SK-N-SH (cell line): ENCODE measurements around the gene SLC4A9. TPM values are rescaled to one million over a fixed set of nuclear protein-coding genes. Genes with fewer than 3 reads are reported as not detected.

Experiments
- CTCF ChIA-PET: fragments of 300-600, 350-600 bp; formaldehyde crosslinking; extraction: SDS; loops from one replicate; lab custom pipeline; 2021; lab: Yijun Ruan, JAX
- POLR2A ChIA-PET: fragments of 350-600 bp; sonication (Branson Sonifier 250); formaldehyde crosslinking; extraction: SDS; loops from one replicate; lab custom pipeline; 2020; ENCODE audit warnings: antibody characterized with exemption, inconsistent platforms; lab: Yijun Ruan, JAX
- DNase-seq: peaks from one replicate; pipeline ENCODE4 v3.0.0; 2012
- H2AFZ ChIP-seq: fragments of 200-600 bp; sonication (generic); 2 replicates; pipeline ENCODE4 v1.8.1; 2016; ENCODE audit warnings: antibody characterized with exemption, mild to moderate bottlenecking, low read depth
- H3F3A ChIP-seq: fragments of 200-600 bp; sonication (generic); replicated peaks from 2 replicates; pipeline ENCODE3; 2016; ENCODE audit warnings: antibody characterized with exemption, mild to moderate bottlenecking; ENCODE audit not compliant: insufficient read depth
- H3K27ac ChIP-seq, 2 experiments: fragments of 200-500 bp in 1 of 2; fragments of 200-600 bp in 1 of 2; sonication (Bioruptor generic) in 1 of 2; sonication (generic), shearing (Covaris generic) in 1 of 2; 2 replicates each; pipeline versions ENCODE4 v1.5.1 to v1.6.1; 2014 to 2016; ENCODE audit warnings: low read depth in 2 of 2, inconsistent platforms in 1 of 2, low read length in 1 of 2, mild to moderate bottlenecking in 1 of 2, mixed read lengths in 1 of 2
- H3K27me3 ChIP-seq: fragments of 200-600 bp; sonication (generic), shearing (Covaris generic); 2 replicates; pipeline ENCODE4 v1.6.1; 2016; ENCODE audit warnings: mixed run types; ENCODE audit not compliant: insufficient read depth
- H3K36me3 ChIP-seq, 2 experiments: fragments of 200-500 bp in 1 of 2; fragments of 200-600 bp in 1 of 2; sonication (Bioruptor generic) in 1 of 2; sonication (generic) in 1 of 2; replicated peaks in 1 of 2; 2 replicates each; pipeline versions ENCODE3 to v1.5.1; 2014 to 2016; ENCODE audit warnings: low read length in 1 of 2, mild to moderate bottlenecking in 1 of 2; ENCODE audit not compliant: insufficient read depth in 2 of 2, control insufficient read depth in 1 of 2
- H3K4me1 ChIP-seq, 2 experiments: fragments of 200-500 bp in 1 of 2; fragments of 200-600 bp in 1 of 2; sonication (Bioruptor generic) in 1 of 2; sonication (generic), shearing (Covaris generic) in 1 of 2; 2 replicates each; pipeline versions ENCODE4 v1.5.1 to v1.6.1; 2014 to 2016; ENCODE audit warnings: low read depth in 1 of 2, low read length in 1 of 2, mixed run types in 1 of 2; ENCODE audit not compliant: insufficient read depth in 2 of 2, control insufficient read depth in 1 of 2
- H3K4me2 ChIP-seq: fragments of 200-600 bp; sonication (generic), shearing (Covaris generic); 2 replicates; pipeline ENCODE4 v1.6.1; 2017; ENCODE audit warnings: mixed run types
- H3K4me3 ChIP-seq, 2 experiments: fragments of 200-500 bp in 1 of 2; fragments of 200-600 bp in 1 of 2; sonication (Bioruptor generic) in 1 of 2; sonication (generic), shearing (Covaris generic) in 1 of 2; 2 replicates each; pipeline versions ENCODE4 v1.5.1 to v1.8.1; 2014 to 2016; ENCODE audit warnings: low read depth in 2 of 2, inconsistent platforms in 1 of 2, low read length in 1 of 2, mild to moderate bottlenecking in 1 of 2, mixed read lengths in 1 of 2, moderate library complexity in 1 of 2
- H3K79me2 ChIP-seq: fragments of 200-600 bp; sonication (generic); 2 replicates; pipeline ENCODE4 v1.8.1; 2017; ENCODE audit warnings: mild to moderate bottlenecking; ENCODE audit not compliant: insufficient read depth
- H3K9ac ChIP-seq: fragments of 200-600 bp; sonication (generic); 2 replicates; pipeline ENCODE4 v1.6.1; 2017; ENCODE audit warnings: mixed run types
- H3K9me2 ChIP-seq: fragments of 200-600 bp; sonication (generic); 2 replicates; pipeline ENCODE4 v1.6.1; 2017; ENCODE audit warnings: mixed run types
- H3K9me3 ChIP-seq: fragments of 200-600 bp; sonication (generic); 2 replicates; pipeline ENCODE4 v1.6.1; 2017; ENCODE audit warnings: mixed run types, mild to moderate bottlenecking, moderate library complexity
- H4K20me1 ChIP-seq: fragments of 200-600 bp; sonication (generic); 2 replicates; pipeline ENCODE4 v1.6.1; 2017; ENCODE audit warnings: mild to moderate bottlenecking, mixed run types; ENCODE audit not compliant: insufficient read depth
- CHD2 ChIP-seq: fragments of 150-350 bp; IDR thresholded peaks from 2 replicates; pipeline ENCODE4 v1.6.1; 2018; ENCODE audit warnings: low read length; ENCODE audit not compliant: partially characterized antibody
- ELF1 ChIP-seq: IDR thresholded peaks from 2 replicates; pipeline ENCODE4 v1.4.0; 2012
- FOSL2 ChIP-seq: IDR thresholded peaks from 2 replicates; pipeline ENCODE4 v1.4.0; 2012; ENCODE audit warnings: low read depth, mild to moderate bottlenecking, moderate library complexity, borderline replicate concordance
- FOXJ3 ChIP-seq: sonication (generic); formaldehyde crosslinking; IDR thresholded peaks from 2 replicates; pipeline ENCODE4 v1.5.1; 2020; ENCODE audit warnings: mild to moderate bottlenecking, missing genetic modification reagents
- MXI1 ChIP-seq: IDR thresholded peaks from 2 replicates; pipeline ENCODE4 v1.6.1; 2012; ENCODE audit warnings: mild to moderate bottlenecking, low read depth, low read length, improper control_type of control experiment
- NFIC ChIP-seq: IDR thresholded peaks from 2 replicates; pipeline ENCODE4 v1.4.0; 2012; ENCODE audit warnings: borderline replicate concordance
- RFX5 ChIP-seq: IDR thresholded peaks from 2 replicates; pipeline ENCODE4 v1.6.1; 2012; ENCODE audit warnings: mild to moderate bottlenecking, improper control_type of control experiment, low read length
- WGBS: methylation state at CpG from one replicate; pipeline ENCODE4 v1.1.6; 2017; ENCODE audit warnings: low lambda C conversion rate; 5-methylcytosine and 5-hydroxymethylcytosine counted together
- polyA plus RNA-seq, 3 experiments: library from polyadenylated mRNA; depleted of rRNA; stranded (reverse); fragments of >200 nt; gene quantifications; 2 replicates each; pipeline ENCODE4 v1.2.3, GENCODE V29; 2012
- small RNA-seq, 7 experiments: library from RNA; depleted of rRNA; stranded (forward); fragments of <200 nt; gene quantifications; one replicate each; pipeline ENCODE3, GENCODE V24; 2012
- TF ChIP-seq, protein P1 (sequence below): IDR thresholded peaks from 2 replicates; pipeline ENCODE4 v1.4.0; 2012; ENCODE audit warnings: low read depth, borderline replicate concordance
- TF ChIP-seq, protein P2 (sequence below): IDR thresholded peaks from 2 replicates; pipeline ENCODE4 v1.4.0; 2012; ENCODE audit warnings: low read depth, borderline replicate concordance
- TF ChIP-seq, protein P3 (sequence below): IDR thresholded peaks from 2 replicates; pipeline ENCODE4 v1.6.1; 2012; ENCODE audit warnings: mild to moderate bottlenecking, low read depth, low read length, moderate library complexity
- TF ChIP-seq, protein P4 (sequence below): IDR thresholded peaks from 2 replicates; pipeline ENCODE4; 2012

Gene SLC4A9
- polyA plus RNA-seq, 1 of the 3 experiments (the other 2 are of a cell fraction), result 0.02 TPM

DNA sequence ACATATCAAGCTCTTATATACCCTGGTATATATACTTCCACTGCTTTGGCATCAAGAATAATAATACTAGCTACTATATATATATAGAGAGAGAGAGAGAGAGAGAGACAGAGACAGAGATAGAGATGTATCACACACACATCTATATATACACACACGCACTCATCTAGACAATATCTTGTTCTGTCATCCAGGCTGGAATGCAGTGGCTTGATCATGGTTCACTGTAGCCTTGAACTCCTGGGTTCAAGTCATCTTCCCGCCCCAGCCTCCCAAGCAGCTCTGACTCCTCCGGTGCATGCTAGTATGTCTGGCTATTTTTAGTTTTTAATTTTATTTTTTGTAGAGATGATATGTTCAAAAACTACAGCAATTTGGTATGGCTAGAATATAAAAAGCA, 64.1 kb downstream of the SLC4A9 start:
- DNase-seq, result no peak
- no peaks in the 10 kb centered on the region for H3K27me3 ChIP-seq
- H3K9me3 ChIP-seq, result no peaks in the 10 kb centered on the region
- peaks cover 3 to 5% of the 10 kb centered on the region in 2 experiments for H3K36me3 ChIP-seq
- WGBS, result 67% methylated on average over 3 of the region's 3 CpGs
- H3K79me2 ChIP-seq, result peaks cover 77% of the 10 kb centered on the region
- ChIA-PET POLR2A (no interaction called here), CTCF (interaction anchor here (1.2 kb wide), 1 partner anchor 65 kb away, joined by 3 read pairs; no protein-coding TSS in a partner anchor)
- no peak overlapping the region for H3K4me3 ChIP-seq
- H3F3A ChIP-seq, result no peaks in the 10 kb centered on the region
- H3K4me2 ChIP-seq, result no peak overlapping the region
- no peak for TF ChIP-seq NFIC
- TF ChIP-seq, protein P1, sequence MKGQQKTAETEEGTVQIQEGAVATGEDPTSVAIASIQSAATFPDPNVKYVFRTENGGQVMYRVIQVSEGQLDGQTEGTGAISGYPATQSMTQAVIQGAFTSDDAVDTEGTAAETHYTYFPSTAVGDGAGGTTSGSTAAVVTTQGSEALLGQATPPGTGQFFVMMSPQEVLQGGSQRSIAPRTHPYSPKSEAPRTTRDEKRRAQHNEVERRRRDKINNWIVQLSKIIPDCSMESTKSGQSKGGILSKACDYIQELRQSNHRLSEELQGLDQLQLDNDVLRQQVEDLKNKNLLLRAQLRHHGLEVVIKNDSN, result no peak
- TF ChIP-seq MXI1, result no peak
- TF ChIP-seq, protein P2, sequence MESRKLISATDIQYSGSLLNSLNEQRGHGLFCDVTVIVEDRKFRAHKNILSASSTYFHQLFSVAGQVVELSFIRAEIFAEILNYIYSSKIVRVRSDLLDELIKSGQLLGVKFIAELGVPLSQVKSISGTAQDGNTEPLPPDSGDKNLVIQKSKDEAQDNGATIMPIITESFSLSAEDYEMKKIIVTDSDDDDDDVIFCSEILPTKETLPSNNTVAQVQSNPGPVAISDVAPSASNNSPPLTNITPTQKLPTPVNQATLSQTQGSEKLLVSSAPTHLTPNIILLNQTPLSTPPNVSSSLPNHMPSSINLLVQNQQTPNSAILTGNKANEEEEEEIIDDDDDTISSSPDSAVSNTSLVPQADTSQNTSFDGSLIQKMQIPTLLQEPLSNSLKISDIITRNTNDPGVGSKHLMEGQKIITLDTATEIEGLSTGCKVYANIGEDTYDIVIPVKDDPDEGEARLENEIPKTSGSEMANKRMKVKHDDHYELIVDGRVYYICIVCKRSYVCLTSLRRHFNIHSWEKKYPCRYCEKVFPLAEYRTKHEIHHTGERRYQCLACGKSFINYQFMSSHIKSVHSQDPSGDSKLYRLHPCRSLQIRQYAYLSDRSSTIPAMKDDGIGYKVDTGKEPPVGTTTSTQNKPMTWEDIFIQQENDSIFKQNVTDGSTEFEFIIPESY, result no peak
- no peak for TF ChIP-seq RFX5
- TF ChIP-seq, protein P3, sequence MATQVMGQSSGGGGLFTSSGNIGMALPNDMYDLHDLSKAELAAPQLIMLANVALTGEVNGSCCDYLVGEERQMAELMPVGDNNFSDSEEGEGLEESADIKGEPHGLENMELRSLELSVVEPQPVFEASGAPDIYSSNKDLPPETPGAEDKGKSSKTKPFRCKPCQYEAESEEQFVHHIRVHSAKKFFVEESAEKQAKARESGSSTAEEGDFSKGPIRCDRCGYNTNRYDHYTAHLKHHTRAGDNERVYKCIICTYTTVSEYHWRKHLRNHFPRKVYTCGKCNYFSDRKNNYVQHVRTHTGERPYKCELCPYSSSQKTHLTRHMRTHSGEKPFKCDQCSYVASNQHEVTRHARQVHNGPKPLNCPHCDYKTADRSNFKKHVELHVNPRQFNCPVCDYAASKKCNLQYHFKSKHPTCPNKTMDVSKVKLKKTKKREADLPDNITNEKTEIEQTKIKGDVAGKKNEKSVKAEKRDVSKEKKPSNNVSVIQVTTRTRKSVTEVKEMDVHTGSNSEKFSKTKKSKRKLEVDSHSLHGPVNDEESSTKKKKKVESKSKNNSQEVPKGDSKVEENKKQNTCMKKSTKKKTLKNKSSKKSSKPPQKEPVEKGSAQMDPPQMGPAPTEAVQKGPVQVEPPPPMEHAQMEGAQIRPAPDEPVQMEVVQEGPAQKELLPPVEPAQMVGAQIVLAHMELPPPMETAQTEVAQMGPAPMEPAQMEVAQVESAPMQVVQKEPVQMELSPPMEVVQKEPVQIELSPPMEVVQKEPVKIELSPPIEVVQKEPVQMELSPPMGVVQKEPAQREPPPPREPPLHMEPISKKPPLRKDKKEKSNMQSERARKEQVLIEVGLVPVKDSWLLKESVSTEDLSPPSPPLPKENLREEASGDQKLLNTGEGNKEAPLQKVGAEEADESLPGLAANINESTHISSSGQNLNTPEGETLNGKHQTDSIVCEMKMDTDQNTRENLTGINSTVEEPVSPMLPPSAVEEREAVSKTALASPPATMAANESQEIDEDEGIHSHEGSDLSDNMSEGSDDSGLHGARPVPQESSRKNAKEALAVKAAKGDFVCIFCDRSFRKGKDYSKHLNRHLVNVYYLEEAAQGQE, result no peak
- TF ChIP-seq ELF1, result no peak
- TF ChIP-seq FOSL2, result no peak
- TF ChIP-seq, protein P4, sequence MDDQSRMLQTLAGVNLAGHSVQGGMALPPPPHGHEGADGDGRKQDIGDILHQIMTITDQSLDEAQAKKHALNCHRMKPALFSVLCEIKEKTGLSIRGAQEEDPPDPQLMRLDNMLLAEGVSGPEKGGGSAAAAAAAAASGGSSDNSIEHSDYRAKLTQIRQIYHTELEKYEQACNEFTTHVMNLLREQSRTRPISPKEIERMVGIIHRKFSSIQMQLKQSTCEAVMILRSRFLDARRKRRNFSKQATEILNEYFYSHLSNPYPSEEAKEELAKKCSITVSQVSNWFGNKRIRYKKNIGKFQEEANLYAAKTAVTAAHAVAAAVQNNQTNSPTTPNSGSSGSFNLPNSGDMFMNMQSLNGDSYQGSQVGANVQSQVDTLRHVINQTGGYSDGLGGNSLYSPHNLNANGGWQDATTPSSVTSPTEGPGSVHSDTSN, result no peak
- no peak for TF ChIP-seq CHD2
- no peak for TF ChIP-seq FOXJ3 (CRISPR knock-in tag)
- H3K27ac ChIP-seq, result no peak overlapping the region
- no peaks in the 10 kb centered on the region for H3K4me1 ChIP-seq
- H2AFZ ChIP-seq, result no peak overlapping the region
- H4K20me1 ChIP-seq, result peaks cover 58% of the 10 kb centered on the region
- H3K9me2 ChIP-seq, result no peaks in the 10 kb centered on the region
- no peak overlapping the region for H3K9ac ChIP-seq

Small RNA genes within 50 kb of the gene (small RNA-seq; reads per million reads assigned to genes)
- gene RNU4-14P, result 0 reads per million in 7 experiments

Other genes starting within 250 kb of the SLC4A9 start
- gene PURA, start 246.1 kb upstream of the SLC4A9 start, polyA plus RNA-seq (2012; rRNA removed), result 2.4 and 2.9 TPM in 2 replicates
- 0.72 and 0.99 TPM in 2 replicates for gene IGIP, start 234.3 kb upstream of the SLC4A9 start, polyA plus RNA-seq (2012; rRNA removed)
- gene CYSTM1, start 185.0 kb upstream of the SLC4A9 start, polyA plus RNA-seq (2012; rRNA removed), result 27.1 and 29.3 TPM in 2 replicates
- gene PFDN1, start 57.1 kb upstream of the SLC4A9 start, polyA plus RNA-seq (2012; rRNA removed), result 55.2 and 63.6 TPM in 2 replicates
- 56.2 and 59.8 TPM in 2 replicates for gene HBEGF, start 13.6 kb upstream of the SLC4A9 start, polyA plus RNA-seq (2012; rRNA removed)
- gene ANKHD1, start 41.6 kb downstream of the SLC4A9 start, polyA plus RNA-seq (2012; rRNA removed), result 26.7 and 36.4 TPM in 2 replicates
- gene EIF4EBP3, start 187.5 kb downstream of the SLC4A9 start, polyA plus RNA-seq (2012; rRNA removed), result 1.1 and 1.2 TPM in 2 replicates
- gene SRA1, start 197.3 kb downstream of the SLC4A9 start, polyA plus RNA-seq (2012; rRNA removed), result 35.9 and 37.8 TPM in 2 replicates
- 36.0 and 54.5 TPM in 2 replicates for gene APBB3, start 204.4 kb downstream of the SLC4A9 start, polyA plus RNA-seq (2012; rRNA removed)
- 56.2 and 74.9 TPM in 2 replicates for gene SLC35A4, start 204.6 kb downstream of the SLC4A9 start, polyA plus RNA-seq (2012; rRNA removed)